HepG2 (cell line): Measurements from ENCODE around the gene GRIN3A.

ENCODE experiments used
- CTCF ChIP-seq: sonication (generic); formaldehyde crosslinking; IDR thresholded peaks from 2 replicates; pipeline ENCODE4 v1.5.0; 2020; ENCODE audit warnings: mild to moderate bottlenecking, missing genetic modification reagents, moderate library complexity
- DR1 ChIP-seq: sonication (generic); formaldehyde crosslinking; IDR thresholded peaks from 2 replicates; pipeline ENCODE4 v1.8.0; 2021; ENCODE audit warnings: mild to moderate bottlenecking, missing genetic modification reagents, inconsistent platforms
- EP300 ChIP-seq, 3 experiments: sonication (generic) in 1 of 3; formaldehyde crosslinking in 1 of 3; IDR thresholded peaks; 2 replicates each; pipeline versions ENCODE4 v1.5.1 to v1.6.1; 2011 to 2020; ENCODE audit warnings: low read depth in 2 of 3, low read length in 2 of 3, borderline replicate concordance in 1 of 3, improper control_type of control experiment in 1 of 3, mild to moderate bottlenecking in 1 of 3, missing genetic modification reagents in 1 of 3, moderate library complexity in 1 of 3
- HNF4G ChIP-seq, 2 experiments: sonication (generic) in 1 of 2; formaldehyde crosslinking in 1 of 2; IDR thresholded peaks; 2 replicates each; pipeline versions ENCODE4 v1.4.0 to v1.6.1; 2011 to 2020; ENCODE audit warnings: borderline replicate concordance in 2 of 2, low read depth in 2 of 2, mild to moderate bottlenecking in 2 of 2, low read length in 1 of 2, missing genetic modification reagents in 1 of 2, moderate library complexity in 1 of 2
- KDM4B ChIP-seq: sonication (generic); formaldehyde crosslinking; IDR thresholded peaks from 2 replicates; pipeline ENCODE4 v1.4.0; 2020; ENCODE audit warnings: missing genetic modification reagents
- MAX ChIP-seq: IDR thresholded peaks from 2 replicates; pipeline ENCODE4 v1.6.1; 2012; ENCODE audit warnings: inconsistent platforms
- NFYC ChIP-seq: IDR thresholded peaks from 2 replicates; pipeline ENCODE4 v1.6.1; 2016; ENCODE audit warnings: missing genetic modification reagents, missing compliant biosample characterization
- POLR2AphosphoS5 ChIP-seq: IDR thresholded peaks from 2 replicates; pipeline ENCODE4 v1.6.1; 2012; ENCODE audit warnings: low read depth, low read length
- TAF1 ChIP-seq: sonication (generic); formaldehyde crosslinking; IDR thresholded peaks from 2 replicates; pipeline ENCODE4 v1.4.0; 2020; ENCODE audit warnings: missing genetic modification reagents
- THAP9 ChIP-seq: sonication (generic); formaldehyde crosslinking; IDR thresholded peaks from 2 replicates; pipeline ENCODE4; 2020; ENCODE audit warnings: missing genetic modification reagents, mild to moderate bottlenecking, borderline replicate concordance
- ZBTB10 ChIP-seq: sonication (generic); formaldehyde crosslinking; IDR thresholded peaks from 2 replicates; pipeline ENCODE4 v1.4.0; 2020; ENCODE audit warnings: missing genetic modification reagents, borderline replicate concordance
- ZNF580 ChIP-seq: IDR thresholded peaks from 2 replicates; pipeline ENCODE4 v1.6.1; 2016; ENCODE audit warnings: low read depth, borderline replicate concordance
- ZSCAN22 ChIP-seq: sonication (generic); formaldehyde crosslinking; IDR thresholded peaks from 2 replicates; pipeline ENCODE4 v1.4.0; 2020; ENCODE audit warnings: mild to moderate bottlenecking, missing genetic modification reagents

- no peak for TF ChIP-seq ZBTB10 (CRISPR knock-in tag)
- TF ChIP-seq EP300 (IDR thresholded peaks at IDR 0.05; ENCODE audit: low read depth in 2 of 2, low read length in 2 of 2), result no peak
- TF ChIP-seq EP300 (CRISPR knock-in tag; IDR thresholded peaks at IDR 0.05; ENCODE audit: borderline replicate concordance), result no peak
- no peak for TF ChIP-seq DR1
- TF ChIP-seq POLR2AphosphoS5, result no peak
- no peak for TF ChIP-seq THAP9 (CRISPR knock-in tag)
- TF ChIP-seq TAF1 (CRISPR knock-in tag), result no peak
- TF ChIP-seq CTCF (CRISPR knock-in tag), result no peak
- TF ChIP-seq NFYC (CRISPR knock-in tag), result no peak
- no peak for TF ChIP-seq KDM4B (CRISPR knock-in tag)
- no peak for TF ChIP-seq ZNF580 (CRISPR knock-in tag)
- no peak for TF ChIP-seq ZSCAN22 (CRISPR knock-in tag)
- TF ChIP-seq HNF4G (IDR thresholded peaks at IDR 0.05; ENCODE audit: borderline replicate concordance, low read depth, low read length), result no peak
- TF ChIP-seq HNF4G (CRISPR knock-in tag; IDR thresholded peaks at IDR 0.05; ENCODE audit: borderline replicate concordance, low read depth), result no peak
- TF ChIP-seq MAX, result no peak
Measured at GRCh38 chr9:101593345-101593744, 145.1 kb downstream of the GRIN3A start.
